H9 (cell line): ENCODE data around the gene TMEM270. TPM values are rescaled to one million over a fixed set of nuclear protein-coding genes. Genes with fewer than 3 reads are reported as not detected.

ENCODE experiments used
- DNase-seq: peaks from one replicate; pipeline ENCODE4 v3.0.0-alpha.2; 2017
- H2AFZ ChIP-seq: one replicate; pipeline ENCODE4 v1.6.1; 2013; ENCODE audit warnings: mild to moderate bottlenecking, low read length, control low read depth, moderate library complexity
- H2AK5ac ChIP-seq: 2 replicates; pipeline ENCODE4 v1.6.1; 2013; ENCODE audit warnings: low read length, control low read depth, mixed read lengths; ENCODE audit not compliant: insufficient read length
- H2BK120ac ChIP-seq: one replicate; pipeline ENCODE4 v1.6.1; 2013; ENCODE audit warnings: low read depth, mild to moderate bottlenecking, low read length, control low read depth, inconsistent platforms; ENCODE audit not compliant: poor library complexity, severe bottlenecking
- H2BK12ac ChIP-seq: 2 replicates; pipeline ENCODE4 v1.6.1; 2013; ENCODE audit warnings: low read length, control low read depth, mixed read lengths, low read depth; ENCODE audit not compliant: insufficient read length
- H2BK15ac ChIP-seq: 2 replicates; pipeline ENCODE4 v1.6.1; 2013; ENCODE audit warnings: low read depth, low read length, control low read depth
- H2BK20ac ChIP-seq: one replicate; pipeline ENCODE4 v1.6.1; 2013; ENCODE audit warnings: low read depth, mild to moderate bottlenecking, low read length, control low read depth, inconsistent platforms; ENCODE audit not compliant: poor library complexity, severe bottlenecking
- H2BK5ac ChIP-seq: 2 replicates; pipeline ENCODE4 v1.6.1; 2013; ENCODE audit warnings: low read length, control low read depth, mixed read lengths; ENCODE audit not compliant: insufficient read length
- H3K14ac ChIP-seq: 2 replicates; pipeline ENCODE4 v1.6.1; 2013; ENCODE audit warnings: low read length, control low read depth; ENCODE audit not compliant: insufficient read depth
- H3K18ac ChIP-seq: 2 replicates; pipeline ENCODE4 v1.6.1; 2013; ENCODE audit warnings: low read depth, mild to moderate bottlenecking, mixed read lengths, low read length, control low read depth; ENCODE audit not compliant: insufficient read length
- H3K23ac ChIP-seq: 2 replicates; pipeline ENCODE4 v1.6.1; 2013; ENCODE audit warnings: low read length, control low read depth, mixed read lengths, low read depth; ENCODE audit not compliant: insufficient read length
- H3K23me2 ChIP-seq: 2 replicates; pipeline ENCODE4 v1.6.1; 2013; ENCODE audit warnings: low read depth, mild to moderate bottlenecking, mixed read lengths, low read length, control low read depth; ENCODE audit not compliant: insufficient read length, poor library complexity, severe bottlenecking
- H3K27ac ChIP-seq: 2 replicates; pipeline ENCODE4 v1.5.1; 2013; ENCODE audit warnings: low read length, control low read depth, mixed read lengths, low read depth; ENCODE audit not compliant: insufficient read length
- H3K27me3 ChIP-seq: 2 replicates; pipeline ENCODE4 v1.6.1; 2013; ENCODE audit warnings: low read length, control low read depth, inconsistent platforms; ENCODE audit not compliant: insufficient read depth
- H3K4ac ChIP-seq: 2 replicates; pipeline ENCODE4 v1.6.1; 2013; ENCODE audit warnings: low read depth, mild to moderate bottlenecking, control low read depth, inconsistent platforms, low read length, moderate library complexity
- H3K4me1 ChIP-seq: 2 replicates; pipeline ENCODE4 v1.6.1; 2013; ENCODE audit warnings: low read length, control low read depth, inconsistent platforms; ENCODE audit not compliant: insufficient read depth
- H3K4me2 ChIP-seq: 2 replicates; pipeline ENCODE4 v1.6.1; 2013; ENCODE audit warnings: low read length, control low read depth, mixed read lengths; ENCODE audit not compliant: insufficient read length, insufficient read depth
- H3K56ac ChIP-seq: 2 replicates; pipeline ENCODE4 v1.6.1; 2013; ENCODE audit warnings: low read depth, mild to moderate bottlenecking, mixed read lengths, low read length, control low read depth; ENCODE audit not compliant: insufficient read length
- H3K79me1 ChIP-seq: 2 replicates; pipeline ENCODE4 v1.6.1; 2013; ENCODE audit warnings: low read depth, mild to moderate bottlenecking, moderate library complexity, low read length, control low read depth, inconsistent platforms; ENCODE audit not compliant: insufficient read depth, poor library complexity, severe bottlenecking
- H3K79me2 ChIP-seq: 2 replicates; pipeline ENCODE4 v1.6.1; 2013; ENCODE audit warnings: low read length, control low read depth, inconsistent platforms; ENCODE audit not compliant: insufficient read depth
- H3K9ac ChIP-seq: 2 replicates; pipeline ENCODE4 v1.6.1; 2013; ENCODE audit warnings: low read length, control low read depth, mixed read lengths; ENCODE audit not compliant: insufficient read length; ENCODE audit errors: extremely low read depth
- H3K9me3 ChIP-seq: one replicate; pipeline ENCODE4 v1.6.1; 2013; ENCODE audit warnings: low read depth, low read length, inconsistent platforms; ENCODE audit not compliant: control insufficient read depth
- H3T11ph ChIP-seq: one replicate; pipeline ENCODE4 v1.6.1; 2013; ENCODE audit warnings: mild to moderate bottlenecking, low read length, control low read depth, inconsistent platforms
- H4K20me1 ChIP-seq: one replicate; pipeline ENCODE4 v1.6.1; 2013; ENCODE audit not compliant: control insufficient read depth, insufficient read length, insufficient read depth
- H4K5ac ChIP-seq: 2 replicates; pipeline ENCODE4 v1.6.1; 2013; ENCODE audit warnings: low read depth, mild to moderate bottlenecking, mixed read lengths, low read length, control low read depth; ENCODE audit not compliant: insufficient read length
- H4K8ac ChIP-seq: replicated peaks from 2 replicates; pipeline ENCODE4 v1.6.1; 2013; ENCODE audit warnings: low read length, control low read depth, mixed read lengths, low read depth; ENCODE audit not compliant: insufficient read length
- H4K91ac ChIP-seq: 2 replicates; pipeline ENCODE4 v1.6.1; 2013; ENCODE audit warnings: low read depth, mild to moderate bottlenecking, moderate library complexity, mixed read lengths, low read length, control low read depth; ENCODE audit not compliant: insufficient read length
- H3K27ac Mint-ChIP-seq, 3 experiments: 2 replicates in 2 of 3; 3 replicates in 1 of 3; pipeline ENCODE4 v1.8.0; 2020 to 2021; ENCODE audit warnings: mixed read lengths in 3 of 3, mild to moderate bottlenecking in 1 of 3, moderate library complexity in 1 of 3
- H3K27me3 Mint-ChIP-seq: 2 replicates; pipeline ENCODE4 v1.8.0; 2021; ENCODE audit warnings: low read depth, mild to moderate bottlenecking, moderate library complexity, mixed read lengths
- H3K36me3 Mint-ChIP-seq, 3 experiments: 2 replicates in 2 of 3; 3 replicates in 1 of 3; pipeline ENCODE4 v1.8.0; 2020 to 2021; ENCODE audit warnings: low read depth in 3 of 3, mixed read lengths in 3 of 3; ENCODE audit not compliant: insufficient read depth in 1 of 3
- H3K4me1 Mint-ChIP-seq, 2 experiments: 2 replicates each; pipeline ENCODE4 v1.8.0; 2020; ENCODE audit warnings: mixed read lengths in 2 of 2
- H3K4me3 Mint-ChIP-seq, 2 experiments: 2 replicates in 1 of 2; 3 replicates in 1 of 2; pipeline ENCODE4 v1.8.0; 2020 to 2021; ENCODE audit warnings: mild to moderate bottlenecking in 2 of 2, mixed read lengths in 2 of 2, moderate library complexity in 1 of 2
- H3K9me3 Mint-ChIP-seq, 2 experiments: 2 replicates in 1 of 2; 3 replicates in 1 of 2; pipeline ENCODE4 v1.8.0; 2020; ENCODE audit warnings: mild to moderate bottlenecking in 2 of 2, mixed read lengths in 2 of 2, moderate library complexity in 1 of 2
- CTCF ChIP-seq: fragments of 200-600 bp; sonication (generic); conservative IDR thresholded peaks from 3 replicates; pipeline ENCODE4 v1.8.0; 2021; ENCODE audit warnings: antibody characterized with exemption, mild to moderate bottlenecking
- WGBS: extraction: QIAGEN DNeasy Blood & Tissue Kit; methylation state at CpG from one replicate; pipeline ENCODE4 v1.1.7; 2013; ENCODE audit warnings: missing lambda C conversion rate, low lambda C conversion rate, mixed read lengths; ENCODE audit not compliant: insufficient read length; ENCODE audit errors: extremely low coverage; 5-methylcytosine and 5-hydroxymethylcytosine counted together
- total RNA-seq: library from RNA; stranded (reverse); gene quantifications from 2 replicates; pipeline ENCODE4 v1.2.1, GENCODE V29; 2021

The TMEM270 gene
- total RNA-seq, 1 experiment from 2014 or later: not detected

- TF ChIP-seq CTCF: no peak
- H2AFZ ChIP-seq: no peak overlapping the region
- Mint-ChIP-seq H3K9me3 (no peaks in the 10 kb centered on the region; a peak in 1 of 5 replicates), H3K27ac (peak overlapping the region in 1 of 3 experiments; percentile 76; a peak in 1 of 7 replicates), H3K4me3 (no peak overlapping the region), H3K27me3 (no peaks in the 10 kb centered on the region), H3K4me1 (peaks cover 11 to 22% of the 10 kb centered on the region in 2 experiments), H3K36me3 (no peaks in the 10 kb centered on the region; a peak in 1 of 7 replicates)
- no peak overlapping the region for H2AK5ac ChIP-seq
- no peak overlapping the region for H2BK15ac ChIP-seq
- H3T11ph ChIP-seq: no peak overlapping the region
- H2BK120ac ChIP-seq: no peak overlapping the region
- H2BK20ac ChIP-seq: no peak overlapping the region
- no peak overlapping the region for H3K18ac ChIP-seq
- no peak overlapping the region for H2BK12ac ChIP-seq
- H3K14ac ChIP-seq: no peak overlapping the region
- no peaks in the 10 kb centered on the region for H3K27me3 ChIP-seq
- no peak overlapping the region for H3K23ac ChIP-seq
- no CpG with 5 or more reads among the region's 13 CpGs for WGBS
- H3K79me1 ChIP-seq: no peaks in the 10 kb centered on the region
- H4K20me1 ChIP-seq: no peaks in the 10 kb centered on the region
- no peak overlapping the region for H4K8ac ChIP-seq
- H2BK5ac ChIP-seq: no peak overlapping the region
- no peaks in the 10 kb centered on the region for H3K9me3 ChIP-seq
- no peaks in the 10 kb centered on the region for H3K4me1 ChIP-seq
- H3K4me2 ChIP-seq: no peak overlapping the region
- no peaks in the 10 kb centered on the region for H3K23me2 ChIP-seq
- DNase-seq: no peak
- H3K27ac ChIP-seq: no peak overlapping the region
- no peak overlapping the region for H4K91ac ChIP-seq
- no peak overlapping the region for H3K4ac ChIP-seq
- H4K5ac ChIP-seq: no peak overlapping the region
- H3K9ac ChIP-seq: no peak overlapping the region
- no peaks in the 10 kb centered on the region for H3K79me2 ChIP-seq
- H3K56ac ChIP-seq: no peak overlapping the region
Measured at GRCh38 chr7:73909051-73909941, 48.3 kb downstream of the TMEM270 start.
